SH-SY5Y (cell line): ENCODE data around the gene POLR3E.

Source experiments
- GATA2 ChIP-seq: IDR thresholded peaks from 2 replicates; pipeline ENCODE4 v1.6.1; 2011; ENCODE audit warnings: mild to moderate bottlenecking, low read depth, low read length
- GATA3 ChIP-seq: IDR thresholded peaks from 2 replicates; pipeline ENCODE4 v1.6.1; 2011; ENCODE audit warnings: low read depth, mild to moderate bottlenecking, low read length, moderate library complexity

The POLR3E gene

GRCh38 chr16:22372882-22373661, 75.9 kb downstream of the POLR3E start:
- TF ChIP-seq GATA2 (no peak), GATA3 (no peak)

GRCh38 chr16:22373662-22374310, 76.6 kb downstream of the POLR3E start:
- TF ChIP-seq GATA3 (no peak), GATA2 (no peak)

- TF ChIP-seq GATA2 (no peak), GATA3 (no peak)
These were observed 77.3 kb downstream of the POLR3E start, which contains the start of gene CDR2 for GRCh38 chr16:22374311-22375116. TSS of gene CDR2 (minus strand) at chr16:22374619. CDS start at chr16:22374309, 310 bp downstream.

GRCh38 chr16:22375117-22375962, 78.1 kb downstream of the POLR3E start:
- TF ChIP-seq GATA2 = no peak
- no peak for TF ChIP-seq GATA3

- TF ChIP-seq GATA3 = no peak
- TF ChIP-seq GATA2 = no peak
These were observed 78.9 kb downstream of the POLR3E start for GRCh38 chr16:22375963-22376640.

- TF ChIP-seq GATA2 (no peak), GATA3 (no peak)
These were observed 82.4 kb downstream of the POLR3E start for GRCh38 chr16:22379656-22380055.

GRCh38 chr16:22380529-22380928, 83.3 kb downstream of the POLR3E start:
- TF ChIP-seq GATA2 (no peak), GATA3 (no peak)

- TF ChIP-seq GATA3 (no peak), GATA2 (no peak)
These were observed 84.2 kb downstream of the POLR3E start for GRCh38 chr16:22381392-22381791.

- TF ChIP-seq GATA3 (no peak), GATA2 (no peak)
These were observed 86.6 kb downstream of the POLR3E start for GRCh38 chr16:22383827-22384226.
